H9 (cell line): Measurements from ENCODE around the gene STAB2. TPM values are rescaled to one million over a fixed set of nuclear protein-coding genes. Genes with fewer than 3 reads are reported as not detected.

Source experiments
- DNase-seq: peaks from one replicate; pipeline ENCODE4 v3.0.0-alpha.2; 2017
- H2AFZ ChIP-seq: one replicate; pipeline ENCODE4 v1.6.1; 2013; ENCODE audit warnings: mild to moderate bottlenecking, low read length, control low read depth, moderate library complexity
- H2AK5ac ChIP-seq: 2 replicates; pipeline ENCODE4 v1.6.1; 2013; ENCODE audit warnings: low read length, control low read depth, mixed read lengths; ENCODE audit not compliant: insufficient read length
- H2BK120ac ChIP-seq: one replicate; pipeline ENCODE4 v1.6.1; 2013; ENCODE audit warnings: low read depth, mild to moderate bottlenecking, low read length, control low read depth, inconsistent platforms; ENCODE audit not compliant: poor library complexity, severe bottlenecking
- H2BK12ac ChIP-seq: 2 replicates; pipeline ENCODE4 v1.6.1; 2013; ENCODE audit warnings: low read length, control low read depth, mixed read lengths, low read depth; ENCODE audit not compliant: insufficient read length
- H2BK15ac ChIP-seq: 2 replicates; pipeline ENCODE4 v1.6.1; 2013; ENCODE audit warnings: low read depth, low read length, control low read depth
- H2BK20ac ChIP-seq: one replicate; pipeline ENCODE4 v1.6.1; 2013; ENCODE audit warnings: low read depth, mild to moderate bottlenecking, low read length, control low read depth, inconsistent platforms; ENCODE audit not compliant: poor library complexity, severe bottlenecking
- H2BK5ac ChIP-seq: 2 replicates; pipeline ENCODE4 v1.6.1; 2013; ENCODE audit warnings: low read length, control low read depth, mixed read lengths; ENCODE audit not compliant: insufficient read length
- H3K14ac ChIP-seq: 2 replicates; pipeline ENCODE4 v1.6.1; 2013; ENCODE audit warnings: low read length, control low read depth; ENCODE audit not compliant: insufficient read depth
- H3K18ac ChIP-seq: 2 replicates; pipeline ENCODE4 v1.6.1; 2013; ENCODE audit warnings: low read depth, mild to moderate bottlenecking, mixed read lengths, low read length, control low read depth; ENCODE audit not compliant: insufficient read length
- H3K23ac ChIP-seq: 2 replicates; pipeline ENCODE4 v1.6.1; 2013; ENCODE audit warnings: low read length, control low read depth, mixed read lengths, low read depth; ENCODE audit not compliant: insufficient read length
- H3K23me2 ChIP-seq: 2 replicates; pipeline ENCODE4 v1.6.1; 2013; ENCODE audit warnings: low read depth, mild to moderate bottlenecking, mixed read lengths, low read length, control low read depth; ENCODE audit not compliant: insufficient read length, poor library complexity, severe bottlenecking
- H3K27ac ChIP-seq: 2 replicates; pipeline ENCODE4 v1.5.1; 2013; ENCODE audit warnings: low read length, control low read depth, mixed read lengths, low read depth; ENCODE audit not compliant: insufficient read length
- H3K27me3 ChIP-seq: 2 replicates; pipeline ENCODE4 v1.6.1; 2013; ENCODE audit warnings: low read length, control low read depth, inconsistent platforms; ENCODE audit not compliant: insufficient read depth
- H3K4ac ChIP-seq: 2 replicates; pipeline ENCODE4 v1.6.1; 2013; ENCODE audit warnings: low read depth, mild to moderate bottlenecking, control low read depth, inconsistent platforms, low read length, moderate library complexity
- H3K4me1 ChIP-seq: 2 replicates; pipeline ENCODE4 v1.6.1; 2013; ENCODE audit warnings: low read length, control low read depth, inconsistent platforms; ENCODE audit not compliant: insufficient read depth
- H3K4me2 ChIP-seq: 2 replicates; pipeline ENCODE4 v1.6.1; 2013; ENCODE audit warnings: low read length, control low read depth, mixed read lengths; ENCODE audit not compliant: insufficient read length, insufficient read depth
- H3K56ac ChIP-seq: 2 replicates; pipeline ENCODE4 v1.6.1; 2013; ENCODE audit warnings: low read depth, mild to moderate bottlenecking, mixed read lengths, low read length, control low read depth; ENCODE audit not compliant: insufficient read length
- H3K79me1 ChIP-seq: 2 replicates; pipeline ENCODE4 v1.6.1; 2013; ENCODE audit warnings: low read depth, mild to moderate bottlenecking, moderate library complexity, low read length, control low read depth, inconsistent platforms; ENCODE audit not compliant: insufficient read depth, poor library complexity, severe bottlenecking
- H3K79me2 ChIP-seq: 2 replicates; pipeline ENCODE4 v1.6.1; 2013; ENCODE audit warnings: low read length, control low read depth, inconsistent platforms; ENCODE audit not compliant: insufficient read depth
- H3K9ac ChIP-seq: 2 replicates; pipeline ENCODE4 v1.6.1; 2013; ENCODE audit warnings: low read length, control low read depth, mixed read lengths; ENCODE audit not compliant: insufficient read length; ENCODE audit errors: extremely low read depth
- H3K9me3 ChIP-seq: one replicate; pipeline ENCODE4 v1.6.1; 2013; ENCODE audit warnings: low read depth, low read length, inconsistent platforms; ENCODE audit not compliant: control insufficient read depth
- H3T11ph ChIP-seq: one replicate; pipeline ENCODE4 v1.6.1; 2013; ENCODE audit warnings: mild to moderate bottlenecking, low read length, control low read depth, inconsistent platforms
- H4K20me1 ChIP-seq: one replicate; pipeline ENCODE4 v1.6.1; 2013; ENCODE audit not compliant: control insufficient read depth, insufficient read length, insufficient read depth
- H4K5ac ChIP-seq: 2 replicates; pipeline ENCODE4 v1.6.1; 2013; ENCODE audit warnings: low read depth, mild to moderate bottlenecking, mixed read lengths, low read length, control low read depth; ENCODE audit not compliant: insufficient read length
- H4K8ac ChIP-seq: replicated peaks from 2 replicates; pipeline ENCODE4 v1.6.1; 2013; ENCODE audit warnings: low read length, control low read depth, mixed read lengths, low read depth; ENCODE audit not compliant: insufficient read length
- H4K91ac ChIP-seq: 2 replicates; pipeline ENCODE4 v1.6.1; 2013; ENCODE audit warnings: low read depth, mild to moderate bottlenecking, moderate library complexity, mixed read lengths, low read length, control low read depth; ENCODE audit not compliant: insufficient read length
- H3K27ac Mint-ChIP-seq, 3 experiments: 2 replicates in 2 of 3; 3 replicates in 1 of 3; pipeline ENCODE4 v1.8.0; 2020 to 2021; ENCODE audit warnings: mixed read lengths in 3 of 3, mild to moderate bottlenecking in 1 of 3, moderate library complexity in 1 of 3
- H3K27me3 Mint-ChIP-seq: 2 replicates; pipeline ENCODE4 v1.8.0; 2021; ENCODE audit warnings: low read depth, mild to moderate bottlenecking, moderate library complexity, mixed read lengths
- H3K36me3 Mint-ChIP-seq, 3 experiments: 2 replicates in 2 of 3; 3 replicates in 1 of 3; pipeline ENCODE4 v1.8.0; 2020 to 2021; ENCODE audit warnings: low read depth in 3 of 3, mixed read lengths in 3 of 3; ENCODE audit not compliant: insufficient read depth in 1 of 3
- H3K4me1 Mint-ChIP-seq, 2 experiments: 2 replicates each; pipeline ENCODE4 v1.8.0; 2020; ENCODE audit warnings: mixed read lengths in 2 of 2
- H3K4me3 Mint-ChIP-seq, 2 experiments: 2 replicates in 1 of 2; 3 replicates in 1 of 2; pipeline ENCODE4 v1.8.0; 2020 to 2021; ENCODE audit warnings: mild to moderate bottlenecking in 2 of 2, mixed read lengths in 2 of 2, moderate library complexity in 1 of 2
- H3K9me3 Mint-ChIP-seq, 2 experiments: 2 replicates in 1 of 2; 3 replicates in 1 of 2; pipeline ENCODE4 v1.8.0; 2020; ENCODE audit warnings: mild to moderate bottlenecking in 2 of 2, mixed read lengths in 2 of 2, moderate library complexity in 1 of 2
- CTCF ChIP-seq: fragments of 200-600 bp; sonication (generic); conservative IDR thresholded peaks from 3 replicates; pipeline ENCODE4 v1.8.0; 2021; ENCODE audit warnings: antibody characterized with exemption, mild to moderate bottlenecking
- WGBS: extraction: QIAGEN DNeasy Blood & Tissue Kit; methylation state at CpG from one replicate; pipeline ENCODE4 v1.1.7; 2013; ENCODE audit warnings: missing lambda C conversion rate, low lambda C conversion rate, mixed read lengths; ENCODE audit not compliant: insufficient read length; ENCODE audit errors: extremely low coverage; 5-methylcytosine and 5-hydroxymethylcytosine counted together
- total RNA-seq: library from RNA; stranded (reverse); gene quantifications from 2 replicates; pipeline ENCODE4 v1.2.1, GENCODE V29; 2021

STAB2 gene
- total RNA-seq, 1 experiment from 2014 or later: 0.02 TPM

- WGBS: no CpG with 5 or more reads among the region's 2 CpGs
These were observed 100.2 kb downstream of the STAB2 start for GRCh38 chr12:103687253-103687652.

More at GRCh38 chr12:103687253-103687652, 100.2 kb downstream of the STAB2 start:
- Histone ChIP-seq H2BK12ac (no peak overlapping the region), H3K23ac (no peak overlapping the region), H2BK5ac (no peak overlapping the region), H4K20me1 (no peaks in the 10 kb centered on the region), H3K79me1 (no peaks in the 10 kb centered on the region), H3K18ac (no peak overlapping the region), H3K9me3 (no peaks in the 10 kb centered on the region), H3K79me2 (no peaks in the 10 kb centered on the region), H3K9ac (no peak overlapping the region), H3K14ac (no peak overlapping the region), H2AK5ac (no peak overlapping the region), H3K4me1 (no peaks in the 10 kb centered on the region), H3K4me2 (no peak overlapping the region), H3K56ac (no peak overlapping the region), H3K27ac (no peak overlapping the region), H2AFZ (no peak overlapping the region), H3K4ac (no peak overlapping the region), H4K5ac (no peak overlapping the region), H2BK120ac (no peak overlapping the region), H3K23me2 (no peaks in the 10 kb centered on the region), H2BK20ac (no peak overlapping the region), H3T11ph (no peak overlapping the region), H4K8ac (no peak overlapping the region), H3K27me3 (no peaks in the 10 kb centered on the region), H4K91ac (no peak overlapping the region), H2BK15ac (no peak overlapping the region)
- H3K4me1 Mint-ChIP-seq: peaks cover 9% of the 10 kb centered on the region in 2 experiments
- no peaks in the 10 kb centered on the region for H3K36me3 Mint-ChIP-seq
- DNase-seq: no peak
- no peak for TF ChIP-seq CTCF
- no peaks in the 10 kb centered on the region; a peak in 1 of 5 replicates for H3K9me3 Mint-ChIP-seq
- no peaks in the 10 kb centered on the region for H3K27me3 Mint-ChIP-seq
- H3K27ac Mint-ChIP-seq: no peak overlapping the region
- no peak overlapping the region for H3K4me3 Mint-ChIP-seq
